HG03095 (cell line): ENCODE data around the gene LMTK3.

Experiments used
- ATAC-seq: cut with Tn5 transposase; IDR thresholded peaks from one replicate; pipeline ENCODE4 v1.9.1; 2021; ENCODE audit warnings: moderate library complexity; ENCODE audit not compliant: unreplicated experiment

LMTK3 gene

GRCh38 chr19:48509467-48510194 is 2.0 kb downstream of the LMTK3 start:
- no peak for ATAC-seq

DNA sequence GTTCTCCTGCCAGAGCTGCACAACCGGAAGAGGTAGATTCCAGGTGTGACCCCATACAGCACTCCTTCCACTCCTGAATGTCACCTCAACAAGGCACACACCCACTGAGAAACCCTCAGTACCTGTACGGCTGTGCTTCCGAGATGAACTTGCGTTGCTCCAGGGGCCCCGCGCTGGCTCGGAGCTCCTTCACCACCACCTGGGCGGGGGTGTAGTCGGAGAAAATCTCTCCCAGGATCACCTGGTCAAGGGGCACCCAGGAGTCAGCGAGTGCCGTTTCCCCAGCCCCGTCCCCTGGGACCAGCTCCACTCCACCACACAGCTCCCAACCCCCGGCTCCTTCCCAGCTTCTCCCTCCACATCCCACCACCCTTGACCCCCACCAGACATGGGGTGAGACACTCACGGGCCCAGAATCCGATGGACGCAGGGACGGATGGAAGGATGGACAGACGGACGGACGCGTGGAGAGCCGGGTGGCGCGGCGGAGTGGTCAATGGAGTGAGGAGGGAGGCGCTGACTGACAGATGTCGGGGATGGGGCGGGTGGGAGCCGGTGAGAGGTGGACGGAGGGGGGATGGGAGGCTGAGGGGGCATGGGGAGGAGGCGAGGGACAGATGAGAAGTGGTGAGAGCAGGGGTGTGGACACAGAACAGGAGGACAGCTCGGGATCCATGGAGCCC is 2.8 kb downstream of the LMTK3 start:
- no peak for ATAC-seq

- ATAC-seq, result no peak
Measured at GRCh38 chr19:48507911-48508439, 3.7 kb downstream of the LMTK3 start.

- ATAC-seq, result no peak
Measured at GRCh38 chr19:48506138-48506733, 5.4 kb downstream of the LMTK3 start.

- ATAC-seq, result no peak
Measured at GRCh38 chr19:48502350-48503018, 9.2 kb downstream of the LMTK3 start.

GRCh38 chr19:48501494-48502349 is 9.9 kb downstream of the LMTK3 start:
- no peak for ATAC-seq

- ATAC-seq, result no peak
Measured at GRCh38 chr19:48500830-48501493, 10.7 kb downstream of the LMTK3 start.

DNA sequence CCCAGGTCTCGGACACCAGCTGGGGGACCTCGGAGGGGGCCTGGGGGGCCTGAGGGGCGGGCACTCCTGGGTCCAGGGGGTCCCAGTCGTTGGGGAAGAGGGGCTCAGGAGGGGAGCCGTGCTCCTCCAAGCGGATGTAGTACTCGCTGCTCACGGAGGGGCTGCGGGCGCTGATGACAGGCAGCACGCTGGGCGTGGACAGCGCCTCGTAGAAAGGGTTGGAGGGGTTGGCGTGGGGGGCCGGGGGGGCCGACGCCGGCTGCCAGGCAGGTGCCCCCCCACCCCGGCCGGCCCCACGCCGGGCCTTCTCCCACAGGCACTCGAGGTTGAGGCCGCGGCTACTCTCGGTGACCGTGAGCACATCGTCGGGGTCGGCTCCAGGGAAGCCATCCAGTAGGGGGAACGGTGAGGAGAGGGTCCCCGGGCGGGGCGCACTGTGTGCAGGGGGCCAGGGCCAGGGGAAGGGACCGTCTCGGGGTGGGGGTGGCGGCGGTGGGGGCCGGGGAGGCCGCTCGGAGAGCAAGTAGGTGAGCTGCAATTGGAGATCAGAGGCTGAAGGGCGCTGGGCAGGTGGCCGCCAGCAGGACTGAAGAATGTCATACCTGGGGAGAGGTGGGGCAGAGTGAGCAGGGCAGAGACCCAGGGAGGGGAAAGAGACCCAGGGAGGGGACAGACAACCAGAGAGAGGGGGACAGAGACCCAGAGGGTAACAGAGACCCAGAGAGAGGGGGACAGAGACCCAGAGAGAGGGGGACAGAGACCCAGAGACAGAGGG is 12.1 kb downstream of the LMTK3 start:
- no peak for ATAC-seq

GRCh38 chr19:48498595-48499311 is 12.9 kb downstream of the LMTK3 start:
- ATAC-seq, result no peak

GRCh38 chr19:48497728-48498594 is 13.7 kb downstream of the LMTK3 start:
- ATAC-seq, result no peak

DNA sequence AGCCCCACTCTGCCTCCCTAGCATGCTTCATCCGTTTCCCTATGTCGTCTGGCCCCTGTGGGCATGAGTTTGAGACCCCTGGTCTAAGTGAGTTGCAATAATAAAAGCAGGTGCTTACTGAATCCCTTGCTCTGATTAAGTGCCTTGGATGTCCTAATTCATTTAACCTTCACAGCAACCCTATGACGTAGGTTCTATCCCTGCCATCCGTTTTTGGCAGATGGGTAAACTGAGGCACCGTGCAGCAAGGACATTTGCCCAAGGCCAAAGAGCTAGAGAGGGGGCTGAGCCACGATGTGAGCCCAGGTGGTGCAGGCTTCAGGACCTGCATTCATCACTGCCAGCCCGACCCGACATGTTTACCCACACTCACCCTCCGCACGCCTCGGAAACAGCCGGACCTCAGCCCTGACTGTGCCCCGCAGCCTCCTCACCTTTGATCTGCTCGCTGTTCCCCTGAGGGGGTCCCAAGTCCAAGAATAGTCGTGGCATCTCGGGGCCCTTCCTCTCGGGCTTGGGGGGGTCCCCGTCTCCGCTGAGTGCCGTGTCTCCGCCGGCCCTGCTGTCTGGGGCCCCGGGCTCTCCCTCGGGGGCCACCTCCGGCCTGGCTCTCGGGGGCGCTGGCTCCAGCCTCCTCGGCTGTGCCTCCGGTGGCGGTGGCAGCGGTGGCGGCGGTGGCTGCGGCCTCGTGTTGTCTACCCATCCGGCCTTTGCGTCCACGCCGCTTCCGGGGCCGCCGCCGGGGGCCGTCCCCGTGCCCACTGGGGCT is 14.5 kb downstream of the LMTK3 start:
- ATAC-seq, result no peak

DNA sequence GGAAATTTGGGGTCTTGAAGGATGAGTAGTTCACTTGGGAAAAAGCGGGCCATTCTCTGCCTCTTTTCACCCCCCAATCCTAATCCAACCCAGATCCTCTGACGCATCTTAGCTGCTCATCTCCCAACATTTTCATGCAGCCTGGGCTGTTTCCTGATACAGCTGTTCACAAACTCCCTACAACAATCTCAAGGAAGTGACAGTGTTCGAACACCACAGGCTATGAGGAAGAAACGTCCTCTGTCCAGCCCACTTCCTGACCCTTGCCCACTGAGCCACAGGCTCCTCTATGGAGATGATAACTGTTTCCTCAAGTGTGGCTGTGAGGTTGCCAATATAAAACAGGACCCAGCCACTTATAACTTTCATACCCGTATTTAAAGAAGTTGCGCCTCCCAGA is 16.2 kb downstream of the LMTK3 start:
- ATAC-seq, result no peak

- ATAC-seq, result no peak
Measured at GRCh38 chr19:48493718-48494401, 17.8 kb downstream of the LMTK3 start.

- peak; percentile 60 for ATAC-seq
Measured at GRCh38 chr19:48492925-48493717, 18.5 kb downstream of the LMTK3 start.

GRCh38 chr19:48491793-48492123 is 19.9 kb downstream of the LMTK3 start:
- no peak for ATAC-seq
